Astrocyte (in vitro differentiated cells and primary cell): Measurements from ENCODE around the gene CAMKK2.

Experiments
- EZH2 ChIP-seq: IDR thresholded peaks from 2 replicates; pipeline ENCODE4 v1.6.1; 2012; ENCODE audit warnings: mild to moderate bottlenecking, low read length, inconsistent platforms; ENCODE audit not compliant: insufficient read depth
- TF ChIP-seq, protein P1 (sequence below): IDR thresholded peaks from 2 replicates; pipeline ENCODE4 v1.5.1; 2011; ENCODE audit warnings: low read depth, mild to moderate bottlenecking, inconsistent platforms, low read length, moderate library complexity; ENCODE audit not compliant: insufficient read depth

DNA sequence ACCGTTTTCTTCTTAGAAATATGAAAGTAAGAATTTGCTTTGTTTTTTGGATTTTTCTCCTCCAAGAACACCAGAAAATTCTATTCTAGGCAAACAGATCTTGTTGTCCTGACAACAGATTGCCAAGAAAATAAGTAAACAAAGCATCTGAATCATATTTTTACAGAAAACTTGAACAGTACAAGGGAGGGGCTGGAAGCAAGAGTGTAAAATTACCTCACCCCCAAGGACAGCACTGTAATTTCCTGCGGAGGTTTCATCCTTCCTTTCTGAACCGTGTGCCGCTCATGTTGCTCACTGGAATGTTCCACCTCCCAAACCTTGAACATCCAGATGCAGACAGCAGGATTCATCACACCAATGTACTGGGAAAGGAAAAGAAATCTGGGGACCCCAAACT lies 5.4 kb upstream of the CAMKK2 start:
- no peak for TF ChIP-seq EZH2
- TF ChIP-seq, protein P1, sequence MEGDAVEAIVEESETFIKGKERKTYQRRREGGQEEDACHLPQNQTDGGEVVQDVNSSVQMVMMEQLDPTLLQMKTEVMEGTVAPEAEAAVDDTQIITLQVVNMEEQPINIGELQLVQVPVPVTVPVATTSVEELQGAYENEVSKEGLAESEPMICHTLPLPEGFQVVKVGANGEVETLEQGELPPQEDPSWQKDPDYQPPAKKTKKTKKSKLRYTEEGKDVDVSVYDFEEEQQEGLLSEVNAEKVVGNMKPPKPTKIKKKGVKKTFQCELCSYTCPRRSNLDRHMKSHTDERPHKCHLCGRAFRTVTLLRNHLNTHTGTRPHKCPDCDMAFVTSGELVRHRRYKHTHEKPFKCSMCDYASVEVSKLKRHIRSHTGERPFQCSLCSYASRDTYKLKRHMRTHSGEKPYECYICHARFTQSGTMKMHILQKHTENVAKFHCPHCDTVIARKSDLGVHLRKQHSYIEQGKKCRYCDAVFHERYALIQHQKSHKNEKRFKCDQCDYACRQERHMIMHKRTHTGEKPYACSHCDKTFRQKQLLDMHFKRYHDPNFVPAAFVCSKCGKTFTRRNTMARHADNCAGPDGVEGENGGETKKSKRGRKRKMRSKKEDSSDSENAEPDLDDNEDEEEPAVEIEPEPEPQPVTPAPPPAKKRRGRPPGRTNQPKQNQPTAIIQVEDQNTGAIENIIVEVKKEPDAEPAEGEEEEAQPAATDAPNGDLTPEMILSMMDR = no peak
